Renal cortex interstitium (tissue), 15 donors: ENCODE measurements around the gene IFI44. TPM values are rescaled to one million over a fixed set of nuclear protein-coding genes. Genes with fewer than 3 reads are reported as not detected.
A peak's percentile ranks its signal among the peaks of the same experiment; 100 is the strongest.

ENCODE experiments used
- DNase-seq, 11 donors: peaks; one replicate each; pipeline ENCODE4 v3.0.0-alpha.2; 2013; ENCODE audit warnings: low read depth in 9 of 11, low spot score in 4 of 11; ENCODE audit errors: extremely low read depth in 1 of 11
- long read RNA-seq, 16 experiments: transcript quantifications; one replicate each; lab custom pipeline, GENCODE V29; 2026
- polyA plus RNA-seq, 3 donors: library from polyadenylated mRNA; unstranded; fragments of 120-200 nt; gene quantifications; one replicate each; pipeline ENCODE4 v1.2.1, GENCODE V29; 2013; ENCODE audit not compliant: insufficient read length in 3 of 3

IFI44 gene
- 10 to 100 TPM; 10.6 to 21.4 (median 15.3) TPM for polyA plus RNA-seq
- long read RNA-seq, donor 1, partial matches to known transcripts = 0 of 1 reads
- long read RNA-seq, donor 1, other reads (novel, unspliced or antisense) = 0 of 1 reads
- long read RNA-seq, donor 2 = 0 reads
- long read RNA-seq, donor 3, partial matches to known transcripts = 0 of 6 reads
- long read RNA-seq, donor 3, other reads (novel, unspliced or antisense) = 0 of 6 reads
- long read RNA-seq, donor 4 = 0 reads
- long read RNA-seq, donor 5 = 0 reads
- long read RNA-seq, donor 6, partial matches to known transcripts = 0 of 2 reads
- long read RNA-seq, donor 6, other reads (novel, unspliced or antisense) = 0 of 2 reads
- long read RNA-seq, donor 7, partial matches to known transcripts = 5 of 8 reads
- long read RNA-seq, donor 7, other reads (novel, unspliced or antisense) = 0 of 8 reads
- long read RNA-seq, donor 8, partial matches to known transcripts = 0 of 5 reads
- long read RNA-seq, donor 8, other reads (novel, unspliced or antisense) = 0 of 5 reads
- long read RNA-seq, donor 9, partial matches to known transcripts = 0 of 3 reads
- long read RNA-seq, donor 9, other reads (novel, unspliced or antisense) = 0 of 3 reads
- long read RNA-seq, donor 10, partial matches to known transcripts = 0 of 2 reads
- long read RNA-seq, donor 10, other reads (novel, unspliced or antisense) = 0 of 2 reads
- long read RNA-seq, donor 11, partial matches to known transcripts = 0 of 1 reads
- long read RNA-seq, donor 11, other reads (novel, unspliced or antisense) = 0 of 1 reads
- long read RNA-seq, donor 12, partial matches to known transcripts = 0 of 2 reads
- long read RNA-seq, donor 12, other reads (novel, unspliced or antisense) = 0 of 2 reads
- long read RNA-seq, donor 13, partial matches to known transcripts = 0 of 6 reads
- long read RNA-seq, donor 13, other reads (novel, unspliced or antisense) = 0 of 6 reads
- long read RNA-seq, donor 14 = 0 reads
- long read RNA-seq, donor 15, partial matches to known transcripts = 0 of 1 reads
- long read RNA-seq, donor 15, other reads (novel, unspliced or antisense) = 0 of 1 reads
- long read RNA-seq, donor 16, partial matches to known transcripts = 10 of 15 reads
- long read RNA-seq, donor 16, other reads (novel, unspliced or antisense) = 0 of 15 reads

- DNase-seq = peak; percentile 35 to 77 (median 63)
Observed at GRCh38 chr1:78649628-78650027, at the start of gene IFI44. TSS of gene IFI44 (plus strand) at chr1:78649831. CDS start at chr1:78650196, 365 bp downstream.

GRCh38 chr1:78601068-78601467 lies 48.6 kb upstream of the IFI44 start:
- DNase-seq = no peak

GRCh38 chr1:78603206-78603605 lies 46.4 kb upstream of the IFI44 start:
- no peak for DNase-seq

DNA sequence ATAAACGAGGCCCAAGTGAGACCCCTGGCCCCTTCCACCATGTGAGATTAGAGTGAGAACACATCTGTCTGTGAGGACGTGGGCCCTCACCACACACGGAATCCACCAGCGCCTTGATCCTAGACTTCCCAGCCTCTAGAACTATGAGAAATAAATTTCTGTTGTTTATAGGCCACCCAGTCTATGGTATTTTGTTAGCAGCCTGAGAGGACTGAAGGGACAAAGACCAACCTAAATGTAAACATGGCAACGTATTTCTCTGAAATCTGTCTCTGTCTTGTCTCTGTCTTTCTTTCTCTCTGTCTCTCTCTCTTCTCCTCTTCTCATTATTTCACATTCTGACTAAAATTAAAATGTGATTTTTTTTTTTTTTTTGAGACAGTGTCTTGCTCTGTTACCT lies 45.0 kb upstream of the IFI44 start:
- DNase-seq = no peak

DNA sequence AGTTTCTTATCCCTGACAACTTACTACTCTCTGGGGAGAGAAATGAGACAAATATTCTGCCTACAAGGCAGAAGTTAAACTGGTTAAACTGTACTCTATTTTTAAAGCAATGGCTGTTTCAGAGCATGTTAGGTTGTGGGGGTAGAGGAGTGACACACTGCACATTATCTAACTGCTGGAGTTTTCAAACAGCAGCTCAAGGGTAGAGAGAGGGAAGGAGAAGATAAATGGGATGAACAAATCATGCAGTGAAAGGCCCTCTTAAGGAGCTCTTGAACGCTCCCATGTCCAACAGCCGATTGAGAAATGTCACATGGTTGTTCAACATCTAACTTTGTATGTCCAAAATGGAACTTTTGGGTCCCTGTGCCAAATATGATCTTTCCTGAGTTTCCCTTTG lies 43.4 kb upstream of the IFI44 start:
- DNase-seq = no peak

DNA sequence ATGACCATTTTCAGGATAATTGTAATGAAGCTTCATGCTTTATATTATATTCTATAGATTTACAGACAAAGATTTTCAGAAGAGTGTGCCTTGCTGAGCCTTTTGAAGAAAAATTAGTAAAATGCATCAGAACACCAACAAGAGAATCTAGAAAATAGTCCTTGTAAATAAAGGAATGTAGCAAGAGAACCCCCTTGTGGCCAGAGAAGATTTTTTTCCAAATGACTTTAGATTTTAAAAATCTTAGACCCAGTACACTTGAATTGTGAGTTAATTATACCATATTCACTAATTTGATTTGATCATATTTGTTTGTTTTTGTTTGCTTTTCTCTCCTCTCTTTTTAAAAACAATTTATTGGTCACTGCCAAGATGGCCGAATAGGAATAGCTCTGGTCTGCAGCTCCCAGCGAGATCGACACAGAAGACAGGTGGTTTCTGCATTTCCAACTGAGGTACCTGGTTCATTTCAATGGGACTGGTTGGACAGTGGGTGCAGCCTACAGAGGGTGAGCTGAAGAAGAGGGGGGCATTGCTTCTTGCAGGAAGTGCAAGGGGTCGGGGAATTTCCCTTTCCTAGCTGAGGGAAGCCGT lies 42.2 kb upstream of the IFI44 start:
- DNase-seq = no peak

DNA sequence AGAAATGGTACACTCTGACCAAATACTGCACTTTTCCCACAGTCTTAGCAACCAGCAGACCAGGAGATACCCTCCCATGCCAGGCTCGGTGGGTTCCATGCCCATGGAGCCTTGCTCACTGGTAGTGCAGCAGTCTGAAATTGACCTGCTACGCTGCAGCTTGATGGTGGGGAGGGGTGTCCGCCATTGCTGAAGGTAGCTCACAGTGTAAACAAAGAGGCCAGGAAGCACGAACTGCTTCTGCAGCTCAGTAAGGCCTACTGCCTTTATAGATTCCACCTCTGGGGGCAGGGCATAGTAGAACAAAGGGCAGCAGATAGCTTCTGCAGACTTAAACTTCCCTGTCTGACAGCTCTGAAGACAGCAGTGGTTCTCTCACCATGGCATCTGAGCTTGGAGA lies 41.7 kb upstream of the IFI44 start:
- no peak for DNase-seq

DNA sequence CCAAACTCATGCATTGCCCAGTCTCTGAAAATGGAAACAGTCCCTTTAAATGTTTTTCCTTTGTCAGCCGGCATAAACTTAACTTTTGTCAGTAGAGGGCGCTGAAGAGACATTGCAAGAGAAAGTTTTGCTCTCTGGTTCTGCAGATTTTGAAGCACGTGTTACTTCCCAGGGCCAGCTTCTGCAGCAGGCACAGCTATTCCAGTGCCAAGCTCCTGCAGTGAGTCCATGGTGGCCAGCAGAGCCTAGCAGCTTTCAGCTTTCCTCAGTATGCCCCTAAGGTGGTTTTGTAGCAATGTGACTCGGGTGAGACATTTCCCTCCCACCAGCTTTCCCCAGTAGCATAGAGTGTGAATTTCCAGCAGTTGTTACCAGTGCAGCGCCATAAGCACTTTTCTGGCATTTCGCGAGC lies 32.0 kb upstream of the IFI44 start:
- DNase-seq = peak; percentile 68 to 92 (median 81)

- no peak for DNase-seq
Observed at GRCh38 chr1:78619032-78619431, 30.6 kb upstream of the IFI44 start.

- DNase-seq = no peak
Observed at GRCh38 chr1:78619446-78619802, 30.2 kb upstream of the IFI44 start.

DNA sequence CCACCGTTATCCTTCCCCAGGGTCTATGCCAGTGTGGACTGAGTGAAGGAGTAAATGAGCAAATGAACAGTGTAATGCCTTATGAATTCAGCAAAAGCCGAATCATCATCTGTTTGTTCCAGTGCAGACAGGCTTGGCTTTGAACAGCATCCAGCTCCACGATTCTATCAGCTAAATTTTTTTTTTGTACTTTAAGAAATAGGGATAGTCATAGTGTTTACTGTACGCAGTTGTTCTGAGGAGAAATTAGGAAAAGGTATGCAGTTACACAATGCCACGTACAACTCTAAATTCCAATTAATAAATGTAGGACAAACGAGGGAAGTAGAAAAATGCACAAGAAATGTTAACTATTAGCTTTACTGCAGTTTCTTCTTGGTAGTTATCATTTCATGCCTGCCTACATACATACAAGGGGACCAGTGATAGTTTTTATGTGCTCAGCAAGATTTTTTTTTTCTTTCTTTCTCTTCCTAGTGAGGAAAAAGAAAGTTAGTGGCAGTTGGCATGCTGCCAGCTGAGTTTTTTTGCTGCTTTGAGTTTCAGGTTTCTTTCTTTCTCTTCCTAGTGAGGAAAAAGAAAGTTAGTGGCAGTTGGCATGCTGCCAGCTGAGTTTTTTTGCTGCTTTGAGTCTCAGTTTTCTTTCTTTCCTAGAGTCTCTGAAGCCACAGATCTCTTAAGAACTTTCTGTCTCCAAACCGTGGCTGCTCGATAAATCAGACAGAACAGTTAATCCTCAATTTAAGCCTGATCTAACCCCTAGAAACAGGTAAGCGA lies 29.6 kb upstream of the IFI44 start, which contains the start of gene IFI44L:
Gene IFI44L, plus strand, starts transcription at position 646 of the 777 bp plus-strand sequence. CDS start 7,468 bp downstream, outside the sequence.
- peak in 9 of 11 donors; percentile 23 to 55 (median 36) for DNase-seq

- DNase-seq = no peak
Observed at GRCh38 chr1:78620666-78621065, 29.0 kb upstream of the IFI44 start.

- no peak for DNase-seq
Observed at GRCh38 chr1:78622548-78622947, 27.1 kb upstream of the IFI44 start.

- DNase-seq = no peak
Observed at GRCh38 chr1:78624035-78624434, 25.6 kb upstream of the IFI44 start.

DNA sequence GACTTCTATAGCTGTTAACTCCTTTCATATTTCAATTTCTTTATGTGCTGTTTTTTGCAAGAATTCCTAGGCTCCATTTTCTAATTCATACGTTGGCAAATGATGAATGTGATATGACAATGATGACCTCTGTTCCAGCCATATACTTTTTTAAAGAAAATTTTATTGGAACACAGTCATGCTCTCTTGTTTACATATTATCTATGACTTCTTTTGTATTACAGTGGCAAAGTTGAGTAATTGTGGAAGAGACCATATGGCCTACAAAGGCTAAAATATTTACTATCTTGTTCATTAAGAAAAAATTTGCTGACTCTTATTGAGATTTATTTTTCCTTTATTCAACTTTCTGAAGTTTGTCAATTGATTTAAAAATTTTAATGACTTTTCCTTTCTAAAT lies 22.3 kb upstream of the IFI44 start:
- no peak for DNase-seq

GRCh38 chr1:78630600-78630999 lies 19.0 kb upstream of the IFI44 start:
- no peak for DNase-seq

DNA sequence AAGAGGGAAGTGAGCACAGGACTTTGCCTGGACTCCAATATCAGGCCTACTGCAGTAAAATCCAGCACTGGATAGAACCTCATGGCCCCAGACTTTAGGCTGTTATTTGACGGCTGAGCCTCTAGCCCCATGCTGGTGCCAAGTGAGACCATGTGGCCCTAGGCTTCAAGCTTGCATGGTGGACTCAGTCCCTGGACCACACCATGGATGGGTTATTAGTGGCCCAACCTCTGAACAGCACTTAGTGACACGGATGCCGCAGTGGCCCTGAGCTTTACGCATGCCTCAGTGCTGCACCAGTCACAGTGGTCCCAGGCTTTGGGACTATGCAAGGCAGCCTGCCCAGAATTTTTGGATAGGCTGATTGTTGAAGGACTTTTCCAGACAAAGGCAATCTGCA lies 16.4 kb upstream of the IFI44 start:
- no peak for DNase-seq

GRCh38 chr1:78640462-78640861 lies 9.2 kb upstream of the IFI44 start:
- no peak for DNase-seq
